SK-N-MC (cell line): Measurements from ENCODE around the gene LRG1.

ENCODE experiments used
- DNase-seq: peaks from one replicate; pipeline ENCODE4 v3.0.0-alpha.2; 2011; ENCODE audit warnings: low read depth, low spot score
- H3K27ac ChIP-seq: fragments of 200-600 bp; sonication (generic); 2 replicates; pipeline ENCODE4 v1.5.1; 2016; ENCODE audit warnings: mixed run types
- H3K36me3 ChIP-seq: fragments of 200-600 bp; sonication (generic); 2 replicates; pipeline ENCODE4 v1.6.1; 2017; ENCODE audit warnings: antibody characterized with exemption, low read length, mixed read lengths; ENCODE audit not compliant: insufficient read depth
- H3K4me3 ChIP-seq: fragments of 200-600 bp; sonication (generic); 2 replicates; pipeline ENCODE4 v1.5.1; 2016
- H3K9ac ChIP-seq: fragments of 200-600 bp; sonication (generic); 2 replicates; pipeline ENCODE4 v1.8.0; 2017; ENCODE audit warnings: mixed run types, mixed read lengths; ENCODE audit not compliant: insufficient read length
- H3K9me3 ChIP-seq: fragments of 200-600 bp; sonication (generic); 2 replicates; pipeline ENCODE4 v1.6.1; 2017; ENCODE audit warnings: low read depth, mild to moderate bottlenecking, antibody characterized with exemption, low read length, moderate library complexity, mixed read lengths
- EZH2 ChIP-seq: fragments of 200-600 bp; sonication (generic); IDR thresholded peaks from one replicate; pipeline ENCODE4 v1.6.1; 2017; ENCODE audit warnings: antibody characterized with exemption
- FOXP2 ChIP-seq: optimal IDR thresholded peaks from 2 replicates; pipeline ENCODE3; 2011; ENCODE audit warnings: mild to moderate bottlenecking, moderate library complexity; ENCODE audit not compliant: insufficient read depth; ENCODE audit errors: extremely low read length, control extremely low read depth
- POLR2AphosphoS5 ChIP-seq: IDR thresholded peaks from 2 replicates; pipeline ENCODE4 v1.6.1; 2012; ENCODE audit warnings: mild to moderate bottlenecking, low read depth, low read length, borderline replicate concordance

The LRG1 gene

DNA sequence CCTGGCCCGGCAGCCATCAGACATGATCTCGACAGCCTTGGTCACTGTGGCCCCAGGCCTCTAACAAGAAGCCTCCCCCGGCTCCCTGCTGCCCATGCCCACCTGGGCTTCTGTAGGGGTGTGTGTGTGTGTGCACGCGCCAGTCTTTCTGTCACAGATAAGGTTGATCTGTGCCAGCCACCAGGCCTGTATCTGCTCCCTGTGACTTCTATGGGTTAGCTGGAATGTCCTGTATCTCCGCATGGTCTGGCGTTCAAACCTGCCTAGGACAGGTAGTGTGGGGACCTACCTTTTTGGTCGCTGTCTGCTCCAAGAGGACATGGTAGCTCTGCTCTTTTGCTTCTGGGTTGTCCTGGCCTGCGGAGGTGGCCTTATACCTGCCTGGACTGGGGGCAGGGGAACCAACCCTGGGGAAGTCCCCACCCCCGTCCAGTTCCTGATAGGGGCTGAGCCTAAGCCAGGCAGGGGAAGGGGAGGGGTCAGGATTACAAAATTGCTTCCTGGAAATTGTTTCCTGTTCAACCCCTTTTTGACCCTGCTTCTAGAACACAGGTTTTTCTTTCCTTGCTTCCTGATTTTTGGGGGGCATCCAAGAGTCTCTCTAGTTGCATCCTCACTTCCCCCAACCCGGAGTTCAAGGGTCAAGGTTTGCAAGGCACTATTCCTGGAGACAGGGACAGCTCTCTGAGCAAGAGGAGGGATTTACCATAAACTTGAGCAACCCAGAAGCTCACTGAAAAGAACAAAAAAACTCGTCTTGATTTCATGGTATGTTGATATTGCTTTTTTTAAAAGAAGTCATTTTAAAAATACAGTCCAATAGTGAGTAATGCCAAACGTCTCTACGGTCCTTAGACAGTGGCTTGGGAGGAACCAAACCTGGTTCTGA lies at the start of gene LRG1:
LRG1 (minus strand) TSS at position 344 of the 889 bp plus-strand sequence; CDS start at position 321, 23 bp downstream.
- DNase-seq, result no peak
- Histone ChIP-seq H3K27ac (no peak within 1 kb of the TSS), H3K36me3 (no peaks in the 10 kb centered on the region), H3K9ac (no peak within 1 kb of the TSS), H3K4me3 (no peak within 1 kb of the TSS), H3K9me3 (no peaks in the 10 kb centered on the region)
- TF ChIP-seq POLR2AphosphoS5 (no peak), FOXP2 (no peak), EZH2 (no peak)

- Histone ChIP-seq H3K36me3 (no peaks in the 10 kb centered on the region), H3K9ac (no peak overlapping the region), H3K4me3 (no peak overlapping the region), H3K27ac (no peak overlapping the region), H3K9me3 (no peaks in the 10 kb centered on the region)
- TF ChIP-seq POLR2AphosphoS5 (no peak), EZH2 (no peak), FOXP2 (no peak)
- DNase-seq, result no peak
These were observed 48.5 kb upstream of the LRG1 start for GRCh38 chr19:4588291-4588761.

DNA sequence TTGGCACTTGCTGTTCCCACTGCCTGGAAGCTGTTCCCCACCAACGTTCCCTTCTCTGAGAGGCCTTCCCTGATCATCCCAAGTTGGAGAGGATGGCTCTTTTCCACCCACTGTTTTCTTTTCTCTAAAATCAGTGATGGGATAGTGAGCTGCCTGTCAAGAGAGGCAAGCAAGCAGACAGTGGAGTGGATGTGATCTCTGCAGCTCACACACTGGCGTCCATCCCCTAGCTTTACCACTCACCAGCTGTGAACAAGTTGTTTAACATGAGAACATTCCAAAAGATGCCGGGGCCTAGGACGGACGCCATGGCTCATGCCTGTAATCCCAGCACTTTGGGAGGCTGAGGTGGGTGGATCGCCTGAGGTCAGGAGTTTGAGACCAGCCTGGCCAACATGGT lies 47.7 kb upstream of the LRG1 start:
- no peak for DNase-seq
- Histone ChIP-seq H3K27ac (no peak overlapping the region), H3K4me3 (no peak overlapping the region), H3K9ac (no peak overlapping the region), H3K9me3 (no peaks in the 10 kb centered on the region), H3K36me3 (no peaks in the 10 kb centered on the region)
- no peak for TF ChIP-seq EZH2
- no peak for TF ChIP-seq FOXP2
- TF ChIP-seq POLR2AphosphoS5, result no peak

GRCh38 chr19:4586691-4587090 lies 46.9 kb upstream of the LRG1 start:
- TF ChIP-seq POLR2AphosphoS5 (no peak), FOXP2 (no peak), EZH2 (no peak)
- Histone ChIP-seq H3K36me3 (no peaks in the 10 kb centered on the region), H3K4me3 (no peak overlapping the region), H3K27ac (no peak overlapping the region), H3K9me3 (no peaks in the 10 kb centered on the region), H3K9ac (no peak overlapping the region)
- no peak for DNase-seq

- Histone ChIP-seq H3K9me3 (no peaks in the 10 kb centered on the region), H3K9ac (no peak overlapping the region), H3K27ac (no peak overlapping the region), H3K4me3 (no peak overlapping the region), H3K36me3 (no peaks in the 10 kb centered on the region)
- no peak for DNase-seq
- TF ChIP-seq POLR2AphosphoS5 (no peak), EZH2 (no peak), FOXP2 (no peak)
These were observed 46.4 kb upstream of the LRG1 start for GRCh38 chr19:4586245-4586644.

DNA sequence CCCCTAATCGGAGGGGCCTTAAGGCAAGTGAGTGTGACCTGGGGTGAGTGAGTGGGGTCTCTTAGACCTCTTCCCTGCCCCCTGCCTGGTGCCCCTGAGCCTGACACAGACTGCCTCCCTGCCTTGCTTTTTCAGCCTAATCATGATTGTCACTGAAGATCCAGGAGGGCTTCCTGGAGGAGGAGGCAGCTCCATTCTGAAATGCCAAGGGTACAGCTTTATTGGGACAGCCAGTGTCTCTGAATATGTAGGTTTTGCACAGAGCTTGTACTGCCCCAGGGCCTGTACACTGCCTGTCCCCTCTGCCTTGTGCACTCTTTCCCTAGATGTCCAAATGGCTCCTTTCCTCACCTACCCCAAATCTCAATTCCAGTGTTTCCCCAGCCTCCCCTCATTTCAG lies 45.7 kb upstream of the LRG1 start:
- Histone ChIP-seq H3K36me3 (no peaks in the 10 kb centered on the region), H3K4me3 (no peak overlapping the region), H3K9ac (no peak overlapping the region), H3K27ac (no peak overlapping the region), H3K9me3 (no peaks in the 10 kb centered on the region)
- TF ChIP-seq EZH2 (no peak), FOXP2 (no peak), POLR2AphosphoS5 (no peak)
- no peak for DNase-seq

DNA sequence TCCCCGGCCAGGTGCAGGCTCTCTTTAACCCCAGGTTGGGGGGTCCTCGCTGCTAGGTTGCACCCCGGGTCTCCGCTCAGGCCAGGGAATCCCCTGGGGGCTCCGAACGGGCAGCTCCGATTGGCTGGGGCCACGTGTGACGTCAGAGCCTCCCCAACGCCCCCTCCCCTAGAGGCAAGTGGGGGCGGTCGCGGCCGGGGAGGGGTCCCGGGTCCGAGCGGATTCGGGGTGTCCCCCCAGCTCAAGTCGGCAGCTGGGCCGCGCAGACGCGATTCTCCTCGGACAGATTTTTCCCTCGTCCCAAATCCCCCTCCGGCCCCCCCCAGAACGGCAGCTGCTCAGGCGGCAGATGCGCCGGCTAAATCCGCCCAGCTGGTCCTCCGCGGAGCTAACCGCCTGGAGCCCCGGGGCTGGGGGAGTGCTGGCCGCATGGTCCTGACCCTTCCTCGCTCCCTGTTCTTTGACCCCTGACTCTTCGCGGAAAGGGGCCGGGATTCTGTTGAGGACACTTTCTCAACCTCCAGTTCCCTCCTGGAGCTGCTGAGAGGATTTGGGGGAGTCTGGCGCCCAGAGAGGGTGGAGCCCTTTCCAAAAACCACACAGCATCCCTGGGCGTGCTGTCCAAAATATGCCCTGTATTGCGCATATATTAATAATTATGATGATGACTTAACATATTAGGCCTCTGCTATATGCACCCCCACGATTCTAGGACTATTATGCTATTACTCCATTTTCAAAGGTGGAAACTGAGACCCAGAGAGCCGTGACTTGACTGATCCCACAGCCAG lies 45.0 kb upstream of the LRG1 start:
- TF ChIP-seq EZH2 (no peak), POLR2AphosphoS5 (no peak), FOXP2 (no peak)
- Histone ChIP-seq H3K36me3 (no peaks in the 10 kb centered on the region), H3K9me3 (no peaks in the 10 kb centered on the region), H3K9ac (no peak overlapping the region), H3K27ac (no peak overlapping the region), H3K4me3 (peak overlapping the region; percentile 73)
- DNase-seq, result no peak
